ENCODE results near the gene PLCH1. TPM values are rescaled to one million over a fixed set of nuclear protein-coding genes. Genes with fewer than 3 reads are reported as not detected.
"Not testable (repeated sequence)": the region's sequence is repeated elsewhere in the genome, so short reads cannot be mapped to it uniquely, and the experiment has no call there.

Gene PLCH1
- total RNA-seq, 1 experiment from 2014 or later: 13.4 TPM

DNA sequence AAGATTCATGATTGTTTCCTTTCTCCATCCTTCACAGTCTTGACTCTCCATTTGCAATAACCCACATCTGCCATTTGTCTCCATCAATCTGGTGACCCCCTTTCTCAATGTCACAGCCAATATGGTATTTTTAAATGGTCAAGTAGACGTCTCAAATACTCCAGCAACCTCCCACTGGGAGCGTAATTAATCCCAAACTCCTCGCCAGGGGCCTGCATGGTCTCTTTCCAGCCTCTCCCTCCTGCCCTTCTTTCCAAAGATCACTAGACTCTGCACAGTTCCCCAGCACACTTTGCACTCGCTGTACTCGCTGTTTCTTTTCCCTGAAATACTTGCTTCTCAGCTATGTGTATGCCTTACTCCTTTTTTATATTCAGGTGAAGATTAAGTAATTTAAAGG, 115.3 kb downstream of the PLCH1 start:
- Mint-ChIP-seq H3K4me1 (ENCODE audit: low read depth, unreplicated experiment) (peaks cover 12% of the 10 kb centered on the region), H3K27ac (ENCODE audit: unreplicated experiment) (no peak overlapping the region), H3K4me3 (ENCODE audit: low read depth, unreplicated experiment) (no peak overlapping the region), H3K9me3 (ENCODE audit: low read depth, unreplicated experiment) (no peaks in the 10 kb centered on the region), H3K27me3 (ENCODE audit: unreplicated experiment) (no peaks in the 10 kb centered on the region), H3K36me3 (ENCODE audit: insufficient read depth, unreplicated experiment) (no peaks in the 10 kb centered on the region)
- intact Hi-C loops (cut with micrococcal nuclease; ENCODE audit: unreplicated experiment): no loop called here
- BruUV-seq (replicated peaks): no TSS peak
- no peak for DNase-seq
- no peak for TF ChIP-seq CTCF (IDR thresholded peaks at IDR 0.05; ENCODE audit: unreplicated experiment)
- CTCF ChIA-PET: no interaction called here

- no peak for DNase-seq
- CTCF ChIA-PET: no interaction called here
- Mint-ChIP-seq H3K27ac (ENCODE audit: unreplicated experiment) (no peak overlapping the region), H3K36me3 (ENCODE audit: insufficient read depth, unreplicated experiment) (no peaks in the 10 kb centered on the region), H3K4me3 (ENCODE audit: low read depth, unreplicated experiment) (no peak overlapping the region), H3K9me3 (ENCODE audit: low read depth, unreplicated experiment) (no peaks in the 10 kb centered on the region), H3K4me1 (ENCODE audit: low read depth, unreplicated experiment) (peaks cover 12% of the 10 kb centered on the region), H3K27me3 (ENCODE audit: unreplicated experiment) (no peaks in the 10 kb centered on the region)
- intact Hi-C loops (cut with micrococcal nuclease; ENCODE audit: unreplicated experiment): no loop called here
- no peak for TF ChIP-seq CTCF (IDR thresholded peaks at IDR 0.05; ENCODE audit: unreplicated experiment)
- no TSS peak for BruUV-seq (replicated peaks)
Measured at GRCh38 chr3:155629056-155629455, 115.8 kb downstream of the PLCH1 start.

DNA sequence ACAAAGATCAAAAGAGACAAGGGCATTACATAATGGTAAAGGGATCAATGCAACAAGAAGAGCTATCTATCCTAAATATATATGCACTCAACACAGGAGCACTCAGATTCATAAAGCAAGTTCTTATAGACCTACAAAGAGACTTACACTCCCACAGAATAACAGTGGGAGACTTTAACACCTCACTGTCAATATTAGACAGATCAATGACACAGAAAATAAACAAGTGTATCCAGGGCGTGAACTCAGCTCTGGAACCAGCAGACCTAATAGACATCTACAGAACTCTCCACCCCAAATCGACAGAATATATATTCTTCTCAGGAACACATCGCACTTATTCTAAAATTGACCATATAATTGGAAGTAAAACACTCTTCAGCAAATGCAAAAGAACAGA, 122.2 kb downstream of the PLCH1 start:
- H3K4me3 Mint-ChIP-seq (ENCODE audit: low read depth, unreplicated experiment); intact Hi-C loops (cut with micrococcal nuclease; ENCODE audit: unreplicated experiment); DNase-seq; H3K27me3 Mint-ChIP-seq (ENCODE audit: unreplicated experiment); BruUV-seq (replicated peaks); H3K9me3 Mint-ChIP-seq (ENCODE audit: low read depth, unreplicated experiment); H3K27ac Mint-ChIP-seq (ENCODE audit: unreplicated experiment); CTCF ChIA-PET; H3K36me3 Mint-ChIP-seq (ENCODE audit: insufficient read depth, unreplicated experiment): not testable (repeated sequence)
- peaks cover 12% of the 10 kb centered on the region for H3K4me1 Mint-ChIP-seq (ENCODE audit: low read depth, unreplicated experiment)

GRCh38 chr3:155620552-155620951, 124.3 kb downstream of the PLCH1 start:
- H3K9me3 Mint-ChIP-seq (ENCODE audit: low read depth, unreplicated experiment); BruUV-seq (replicated peaks): not testable (repeated sequence)

DNA sequence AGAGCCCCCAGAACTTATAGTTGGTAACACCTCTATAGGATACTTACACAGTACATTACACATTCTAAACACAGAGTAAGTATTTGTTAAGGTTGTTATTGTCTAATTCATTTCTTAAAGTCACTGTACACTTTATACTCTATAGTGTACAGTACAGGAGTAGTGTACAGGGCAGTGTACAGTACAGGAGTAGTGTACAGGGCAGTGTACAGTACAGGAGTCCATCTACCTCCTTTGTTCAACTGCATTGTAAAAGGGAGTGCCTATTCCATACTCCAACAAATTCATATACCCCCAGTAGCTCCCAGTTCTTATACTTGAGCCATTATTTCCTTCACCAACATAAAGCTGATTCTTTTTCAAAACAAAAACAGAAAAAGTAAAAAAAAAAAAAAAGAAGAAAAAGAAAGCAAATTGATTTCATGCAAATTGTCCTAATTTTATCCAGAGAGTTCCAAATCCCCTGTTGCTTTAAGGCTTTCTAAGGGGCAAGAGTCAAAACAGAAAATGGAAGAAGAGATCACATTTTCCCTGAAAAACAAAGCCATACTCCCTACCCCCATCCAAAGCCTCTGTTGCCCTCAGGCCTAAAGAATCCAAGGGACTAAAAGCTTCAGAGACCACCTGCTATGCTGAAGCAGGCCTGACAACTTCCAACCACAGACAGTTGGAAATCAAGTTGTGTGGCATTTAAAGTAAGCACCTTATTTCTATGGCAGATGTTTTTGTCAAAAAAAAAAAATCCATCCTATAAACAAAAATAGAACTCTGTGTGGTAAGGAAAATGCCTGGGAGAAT, 125.6 kb downstream of the PLCH1 start:
- Mint-ChIP-seq H3K27ac (ENCODE audit: unreplicated experiment) (no peak overlapping the region), H3K4me1 (ENCODE audit: low read depth, unreplicated experiment) (peaks cover 12% of the 10 kb centered on the region), H3K9me3 (ENCODE audit: low read depth, unreplicated experiment) (peaks cover 5% of the 10 kb centered on the region), H3K4me3 (ENCODE audit: low read depth, unreplicated experiment) (no peak overlapping the region), H3K27me3 (ENCODE audit: unreplicated experiment) (no peaks in the 10 kb centered on the region), H3K36me3 (ENCODE audit: insufficient read depth, unreplicated experiment) (no peaks in the 10 kb centered on the region)
- BruUV-seq (replicated peaks): no TSS peak
- no peak for TF ChIP-seq CTCF (IDR thresholded peaks at IDR 0.05; ENCODE audit: unreplicated experiment)
- intact Hi-C loops (cut with micrococcal nuclease; ENCODE audit: unreplicated experiment): no loop called here
- DNase-seq: no peak
- CTCF ChIA-PET: no interaction called here

More at GRCh38 chr3:155620552-155620951, 124.3 kb downstream of the PLCH1 start:
- peaks cover 12% of the 10 kb centered on the region for H3K4me1 Mint-ChIP-seq (ENCODE audit: low read depth, unreplicated experiment)
- H3K36me3 Mint-ChIP-seq (ENCODE audit: insufficient read depth, unreplicated experiment); H3K4me3 Mint-ChIP-seq (ENCODE audit: low read depth, unreplicated experiment); DNase-seq; CTCF ChIA-PET; H3K27ac Mint-ChIP-seq (ENCODE audit: unreplicated experiment); intact Hi-C loops (cut with micrococcal nuclease; ENCODE audit: unreplicated experiment); H3K27me3 Mint-ChIP-seq (ENCODE audit: unreplicated experiment): not testable (repeated sequence)

All from Calu3 (cell line).